ENCODE results near the gene DGKI. TPM values are rescaled to one million over a fixed set of nuclear protein-coding genes. Genes with fewer than 3 reads are reported as not detected.

DGKI gene
- total RNA-seq, 1 experiment from 2014 or later = 0.15 TPM

- BruUV-seq (replicated peaks) = no TSS peak
- ChIA-PET RAD21 (ENCODE audit: low non-redundant PET in 1 of 2, low total read pairs in 2 of 2, uncharacterized antibody in 2 of 2, unreplicated experiment in 2 of 2) (no interaction called here), CTCF (no interaction called here)
Measured at GRCh38 chr7:137393570-137393969, 453.2 kb downstream of the DGKI start.

More at GRCh38 chr7:137393570-137393969, 453.2 kb downstream of the DGKI start:
- no peaks in the 10 kb centered on the region for H3K36me3 ChIP-seq (ENCODE audit: control insufficient read depth in 1 of 2, insufficient read depth in 2 of 2, low read length in 2 of 2)
- no peaks in the 10 kb centered on the region for H4K20me1 ChIP-seq (ENCODE audit: insufficient read depth)
- no peak overlapping the region for H3K4me3 ChIP-seq (replicated peaks in 1 of 2; ENCODE audit: low read depth in 1 of 2, low read length in 2 of 2)
- no peak for ATAC-seq
- H3K27me3 ChIP-seq (ENCODE audit: insufficient read depth, low read length) = no peaks in the 10 kb centered on the region
- no peak overlapping the region for H3K27ac ChIP-seq (ENCODE audit: low read depth, low read length)
- no peak for DNase-seq (ENCODE audit: low read depth, low spot score)
- H3K79me2 ChIP-seq (ENCODE audit: insufficient read depth, low read length) = no peaks in the 10 kb centered on the region
- no peak overlapping the region for H3K9ac ChIP-seq (ENCODE audit: low read length)
- H3K9me2 ChIP-seq (ENCODE audit: insufficient read depth) = no peaks in the 10 kb centered on the region
- intact Hi-C loops (cut with micrococcal nuclease) = no loop called here
- H2AFZ ChIP-seq (ENCODE audit: low read depth, low read length, poor library complexity, severe bottlenecking) = no peak overlapping the region
- POLR2A ChIA-PET = no interaction called here
- H3K9me3 ChIP-seq (ENCODE audit: control insufficient read depth in 1 of 2, insufficient read depth in 1 of 2, low read depth in 1 of 2, low read length in 2 of 2) = peaks cover 3 to 4% of the 10 kb centered on the region in 2 experiments; a peak in 2 of 4 replicates
- TF ChIP-seq EZH2 (IDR thresholded peaks at IDR 0.05) (no peak), JUND (IDR thresholded peaks at IDR 0.05) (no peak), TCF7L2 (IDR thresholded peaks at IDR 0.05; ENCODE audit: borderline replicate concordance, extremely low read depth, insufficient read depth, insufficient read length) (no peak), ZFX (IDR thresholded peaks at IDR 0.05) (no peak), EGR1 (IDR thresholded peaks at IDR 0.05; ENCODE audit: low read depth) (no peak), EZH2phosphoT487 (IDR thresholded peaks at IDR 0.05; ENCODE audit: borderline replicate concordance) (no peak), CTCF (IDR thresholded peaks at IDR 0.05 in 2 of 3, conservative IDR thresholded peaks at IDR 0.05 in 1 of 3; ENCODE audit: borderline replicate concordance in 1 of 3, insufficient read depth in 1 of 3, low read depth in 2 of 3, low read length in 2 of 3) (no peak), SRF (IDR thresholded peaks at IDR 0.05; ENCODE audit: low read depth) (no peak), RAD21 (IDR thresholded peaks at IDR 0.05; ENCODE audit: low read depth) (no peak), SP1 (IDR thresholded peaks at IDR 0.05; ENCODE audit: low read depth) (no peak), ELF1 (IDR thresholded peaks at IDR 0.05; ENCODE audit: borderline replicate concordance, low read depth) (no peak), ZNF274 (IDR thresholded peaks at IDR 0.05; ENCODE audit: low read depth, low read length) (no peak), CBX3 (IDR thresholded peaks at IDR 0.05; ENCODE audit: low read depth) (no peak), FOSL1 (IDR thresholded peaks at IDR 0.05; ENCODE audit: low read depth) (no peak), CEBPB (IDR thresholded peaks at IDR 0.05; ENCODE audit: low read depth) (no peak)
- TF ChIP-seq, protein P1, sequence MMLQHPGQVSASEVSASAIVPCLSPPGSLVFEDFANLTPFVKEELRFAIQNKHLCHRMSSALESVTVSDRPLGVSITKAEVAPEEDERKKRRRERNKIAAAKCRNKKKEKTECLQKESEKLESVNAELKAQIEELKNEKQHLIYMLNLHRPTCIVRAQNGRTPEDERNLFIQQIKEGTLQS (IDR thresholded peaks at IDR 0.05) = no peak
- TF ChIP-seq, protein P2, sequence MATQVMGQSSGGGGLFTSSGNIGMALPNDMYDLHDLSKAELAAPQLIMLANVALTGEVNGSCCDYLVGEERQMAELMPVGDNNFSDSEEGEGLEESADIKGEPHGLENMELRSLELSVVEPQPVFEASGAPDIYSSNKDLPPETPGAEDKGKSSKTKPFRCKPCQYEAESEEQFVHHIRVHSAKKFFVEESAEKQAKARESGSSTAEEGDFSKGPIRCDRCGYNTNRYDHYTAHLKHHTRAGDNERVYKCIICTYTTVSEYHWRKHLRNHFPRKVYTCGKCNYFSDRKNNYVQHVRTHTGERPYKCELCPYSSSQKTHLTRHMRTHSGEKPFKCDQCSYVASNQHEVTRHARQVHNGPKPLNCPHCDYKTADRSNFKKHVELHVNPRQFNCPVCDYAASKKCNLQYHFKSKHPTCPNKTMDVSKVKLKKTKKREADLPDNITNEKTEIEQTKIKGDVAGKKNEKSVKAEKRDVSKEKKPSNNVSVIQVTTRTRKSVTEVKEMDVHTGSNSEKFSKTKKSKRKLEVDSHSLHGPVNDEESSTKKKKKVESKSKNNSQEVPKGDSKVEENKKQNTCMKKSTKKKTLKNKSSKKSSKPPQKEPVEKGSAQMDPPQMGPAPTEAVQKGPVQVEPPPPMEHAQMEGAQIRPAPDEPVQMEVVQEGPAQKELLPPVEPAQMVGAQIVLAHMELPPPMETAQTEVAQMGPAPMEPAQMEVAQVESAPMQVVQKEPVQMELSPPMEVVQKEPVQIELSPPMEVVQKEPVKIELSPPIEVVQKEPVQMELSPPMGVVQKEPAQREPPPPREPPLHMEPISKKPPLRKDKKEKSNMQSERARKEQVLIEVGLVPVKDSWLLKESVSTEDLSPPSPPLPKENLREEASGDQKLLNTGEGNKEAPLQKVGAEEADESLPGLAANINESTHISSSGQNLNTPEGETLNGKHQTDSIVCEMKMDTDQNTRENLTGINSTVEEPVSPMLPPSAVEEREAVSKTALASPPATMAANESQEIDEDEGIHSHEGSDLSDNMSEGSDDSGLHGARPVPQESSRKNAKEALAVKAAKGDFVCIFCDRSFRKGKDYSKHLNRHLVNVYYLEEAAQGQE (IDR thresholded peaks at IDR 0.05; ENCODE audit: low read depth) = no peak
- TF ChIP-seq, protein P3, sequence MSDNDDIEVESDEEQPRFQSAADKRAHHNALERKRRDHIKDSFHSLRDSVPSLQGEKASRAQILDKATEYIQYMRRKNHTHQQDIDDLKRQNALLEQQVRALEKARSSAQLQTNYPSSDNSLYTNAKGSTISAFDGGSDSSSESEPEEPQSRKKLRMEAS (IDR thresholded peaks at IDR 0.05) = no peak
- H3K4me2 ChIP-seq (ENCODE audit: low read length) = no peak overlapping the region
- H3K4me1 ChIP-seq (ENCODE audit: control insufficient read depth in 1 of 2, insufficient read depth in 2 of 2, low read length in 2 of 2) = no peaks in the 10 kb centered on the region

Data from HCT116 (cell line).